ENCODE results near the gene FOXO1. TPM values are rescaled to one million over a fixed set of nuclear protein-coding genes. Genes with fewer than 3 reads are reported as not detected.

FOXO1 gene
- total RNA-seq, 3 donors from 2014 or later = 54.1 to 163 (median 67.2) TPM

- no peaks in the 10 kb centered on the region for H3K9me3 ChIP-seq
- TF ChIP-seq POLR2A (IDR thresholded peaks at IDR 0.05) (no peak), POLR2AphosphoS5 (IDR thresholded peaks at IDR 0.05) (no peak), CTCF (IDR thresholded peaks at IDR 0.05) (no peak)
- H3K27ac ChIP-seq = no peak overlapping the region
- no peaks in the 10 kb centered on the region for H3K36me3 ChIP-seq
- intact Hi-C loops (cut with DNase I; ENCODE audit: low total_unique reads) = no loop called here
- H3K4me1 ChIP-seq = no peaks in the 10 kb centered on the region
- H3K4me3 ChIP-seq = no peak overlapping the region
- no peaks in the 10 kb centered on the region for H3K27me3 ChIP-seq
- no peak for DNase-seq (ENCODE audit: low spot score in 2 of 2)
Observed at GRCh38 chr13:40680659-40681323, 14.3 kb upstream of the FOXO1 start.

GRCh38 chr13:40679480-40679985 is 13.1 kb upstream of the FOXO1 start:
- no peak overlapping the region for H3K4me3 ChIP-seq
- DNase-seq (ENCODE audit: low spot score in 2 of 2) = no peak
- H3K36me3 ChIP-seq = no peaks in the 10 kb centered on the region
- H3K27ac ChIP-seq = no peak overlapping the region
- intact Hi-C loops (cut with DNase I; ENCODE audit: low total_unique reads) = no loop called here
- H3K9me3 ChIP-seq = no peaks in the 10 kb centered on the region
- H3K27me3 ChIP-seq = no peaks in the 10 kb centered on the region
- H3K4me1 ChIP-seq = no peaks in the 10 kb centered on the region
- TF ChIP-seq POLR2A (IDR thresholded peaks at IDR 0.05) = no peak
- no peak for TF ChIP-seq CTCF (IDR thresholded peaks at IDR 0.05)
- TF ChIP-seq POLR2AphosphoS5 (IDR thresholded peaks at IDR 0.05) = no peak

- H3K9me3 ChIP-seq = no peaks in the 10 kb centered on the region
- H3K27ac ChIP-seq = no peak overlapping the region
- intact Hi-C loops (cut with DNase I; ENCODE audit: low total_unique reads) = no loop called here
- TF ChIP-seq POLR2A (IDR thresholded peaks at IDR 0.05) (no peak), CTCF (IDR thresholded peaks at IDR 0.05) (no peak), POLR2AphosphoS5 (IDR thresholded peaks at IDR 0.05) (no peak)
- H3K4me1 ChIP-seq = no peaks in the 10 kb centered on the region
- H3K36me3 ChIP-seq = no peaks in the 10 kb centered on the region
- no peak for DNase-seq (ENCODE audit: low spot score in 2 of 2)
- no peak overlapping the region for H3K4me3 ChIP-seq
- H3K27me3 ChIP-seq = no peaks in the 10 kb centered on the region
Observed at GRCh38 chr13:40677064-40677463, 10.6 kb upstream of the FOXO1 start.

GRCh38 chr13:40676007-40676406 is 9.6 kb upstream of the FOXO1 start:
- Histone ChIP-seq H3K4me1 (no peaks in the 10 kb centered on the region), H3K9me3 (no peaks in the 10 kb centered on the region), H3K36me3 (no peaks in the 10 kb centered on the region), H3K4me3 (no peak overlapping the region), H3K27me3 (no peaks in the 10 kb centered on the region), H3K27ac (no peak overlapping the region)
- intact Hi-C loops (cut with DNase I; ENCODE audit: low total_unique reads) = no loop called here
- no peak for TF ChIP-seq POLR2AphosphoS5 (IDR thresholded peaks at IDR 0.05)
- no peak for TF ChIP-seq CTCF (IDR thresholded peaks at IDR 0.05)
- no peak for TF ChIP-seq POLR2A (IDR thresholded peaks at IDR 0.05)
- no peak for DNase-seq (ENCODE audit: low spot score in 2 of 2)

- Histone ChIP-seq H3K27ac (no peak overlapping the region), H3K9me3 (no peaks in the 10 kb centered on the region), H3K4me3 (no peak overlapping the region), H3K36me3 (no peaks in the 10 kb centered on the region), H3K27me3 (no peaks in the 10 kb centered on the region), H3K4me1 (no peaks in the 10 kb centered on the region)
- no peak for TF ChIP-seq CTCF (IDR thresholded peaks at IDR 0.05)
- DNase-seq (ENCODE audit: low spot score in 2 of 2) = no peak
- intact Hi-C loops (cut with DNase I; ENCODE audit: low total_unique reads) = no loop called here
Observed at GRCh38 chr13:40673414-40673813, 7.0 kb upstream of the FOXO1 start.
